Transverse colon (tissue), 4 donors: Measurements from ENCODE around the gene AGO1. TPM values are rescaled to one million over a fixed set of nuclear protein-coding genes. Genes with fewer than 3 reads are reported as not detected.
A peak's percentile ranks its signal among the peaks of the same experiment; 100 is the strongest.

Source experiments
- DNase-seq: peaks from one replicate; pipeline ENCODE4 v3.0.0-alpha.2; 2019
- H3K27ac ChIP-seq, 4 donors: fragments of 200-600 bp; sonication (generic); 2 replicates each; pipeline ENCODE4 v1.5.1; 2016 to 2018; ENCODE audit warnings: inconsistent platforms in 4 of 4
- H3K27me3 ChIP-seq: fragments of 200-600 bp; sonication (generic); 2 replicates; pipeline ENCODE4 v1.5.1; 2017; ENCODE audit warnings: inconsistent platforms
- H3K36me3 ChIP-seq, 4 donors: fragments of 200-600 bp; sonication (generic); 2 replicates each; pipeline ENCODE4 v1.5.1; 2017 to 2019; ENCODE audit warnings: inconsistent platforms in 4 of 4
- H3K4me1 ChIP-seq, 4 donors: fragments of 200-600 bp; sonication (generic); 2 replicates each; pipeline ENCODE4 v1.5.1; 2017 to 2020; ENCODE audit warnings: inconsistent platforms in 4 of 4
- H3K4me3 ChIP-seq, 4 donors: fragments of 200-600 bp; sonication (generic); 1 replicate in 1 of 4; 2 replicates in 3 of 4; pipeline versions ENCODE4 v1.5.1 to v1.6.1; 2017 to 2019; ENCODE audit warnings: inconsistent platforms in 4 of 4
- H3K9me3 ChIP-seq, 2 donors: fragments of 200-600 bp; sonication (generic); 2 replicates each; pipeline ENCODE4 v1.5.1; 2017 to 2019; ENCODE audit warnings: inconsistent platforms in 2 of 2
- CTCF ChIP-seq, 5 experiments: fragments of 200-600 bp in 3 of 5; fragments of 450-650 bp in 2 of 5; sonication (generic) in 3 of 5; IDR thresholded peaks; 1 replicate in 2 of 5; 2 replicates in 3 of 5; pipeline ENCODE4 v1.5.1; 2016 to 2017; ENCODE audit warnings: antibody characterized with exemption in 5 of 5, inconsistent platforms in 3 of 5, mild to moderate bottlenecking in 2 of 5, moderate library complexity in 1 of 5
- EP300 ChIP-seq: sonication (generic); formaldehyde crosslinking; IDR thresholded peaks from one replicate; pipeline ENCODE4 v1.6.1; 2017; ENCODE audit warnings: antibody characterized with exemption, low read depth
- POLR2A ChIP-seq: fragments of 450-650 bp; IDR thresholded peaks from one replicate; pipeline ENCODE4 v1.6.1; 2016; ENCODE audit warnings: antibody characterized with exemption, mild to moderate bottlenecking, moderate library complexity
- POLR2AphosphoS5 ChIP-seq, 3 donors: sonication (generic); formaldehyde crosslinking; IDR thresholded peaks; one replicate each; pipeline ENCODE4 v1.6.1; 2016; ENCODE audit warnings: antibody characterized with exemption in 3 of 3
- WGBS, 2 donors: methylation state at CpG; one replicate each; pipeline ENCODE4 v1.1.5; 2018; ENCODE audit warnings: low coverage in 1 of 2; 5-methylcytosine and 5-hydroxymethylcytosine counted together
- in situ Hi-C, 4 donors: fragments of 200-750 bp; cut with MboI; loops; one replicate each; pipeline versions ENCODE4 v1.15.0 to v1.15.1; 2017; ENCODE audit warnings: low sequenced_read_pairs in 3 of 4, low pct_ligation_motif_present in 1 of 4, low pct_unique_long_range_greater_than_20kb in 1 of 4
- intact Hi-C: fragments of 100-400 bp; cut with DNase I; formaldehyde crosslinking; loops from one replicate; pipeline ENCODE4 v1.15.1; 2023; ENCODE audit warnings: low total_unique reads
- total RNA-seq, 4 donors: library from RNA; depleted of rRNA; stranded (reverse); fragments of >200 nt; gene quantifications; one replicate each; pipeline ENCODE4 v1.1.0, GENCODE V29; 2016

Gene AGO1
- total RNA-seq, result 10 to 100 TPM; 20.6 to 40.2 (median 24.0) TPM

- intact Hi-C loops (no loop called here), in situ Hi-C loops (no loop called here)
- DNase-seq, result peak; percentile 96
- Histone ChIP-seq H3K4me3 (peak within 1 kb of the TSS; percentile 75 to 95 (median 94)), H3K4me1 (peaks cover 15 to 47% (median 26%) of the 10 kb centered on the region in 4 donors), H3K36me3 (no peaks in the 10 kb centered on the region), H3K9me3 (no peaks in the 10 kb centered on the region), H3K27me3 (no peaks in the 10 kb centered on the region), H3K27ac (peak within 1 kb of the TSS; percentile 84 to 89 (median 88))
- 1% methylated on average over 32 of the region's 58 CpGs; no CpG with 5 or more reads in 1 of the 2 donors for WGBS, 2 donors
- peak; percentile 65 to 83 (median 82) for TF ChIP-seq POLR2AphosphoS5 (IDR thresholded peaks at IDR 0.05)
- peak; percentile 87 to 98 (median 95) for TF ChIP-seq CTCF (IDR thresholded peaks at IDR 0.05)
- TF ChIP-seq POLR2A, result peak; percentile 67
- no peak for TF ChIP-seq EP300
Measured at GRCh38 chr1:35882945-35883634, at the start of gene AGO1. AGO1 (plus strand) TSS chr1:35883209; CDS start chr1:35883422, 213 bp downstream.

GRCh38 chr1:35833395-35833794 is 49.6 kb upstream of the AGO1 start:
- Histone ChIP-seq H3K36me3 (peaks cover 0 to 68% (median 27%) of the 10 kb centered on the region in 4 donors), H3K27me3 (no peaks in the 10 kb centered on the region), H3K9me3 (no peaks in the 10 kb centered on the region), H3K4me1 (no peaks in the 10 kb centered on the region), H3K27ac (no peak overlapping the region), H3K4me3 (no peak overlapping the region)
- intact Hi-C loops, result no loop called here
- WGBS, 2 donors, result 93 to 96% methylated on average over 2 of the region's 2 CpGs
- in situ Hi-C loops, result no loop called here
- no peak for DNase-seq
- TF ChIP-seq CTCF (IDR thresholded peaks at IDR 0.05) (no peak), POLR2A (no peak), EP300 (no peak), POLR2AphosphoS5 (IDR thresholded peaks at IDR 0.05) (no peak)

GRCh38 chr1:35834218-35834617 is 48.8 kb upstream of the AGO1 start:
- no peak overlapping the region for H3K27ac ChIP-seq
- H3K36me3 ChIP-seq, result peaks cover 0 to 66% (median 26%) of the 10 kb centered on the region in 4 donors
- H3K4me1 ChIP-seq, result no peaks in the 10 kb centered on the region
- H3K4me3 ChIP-seq, result no peak overlapping the region
- H3K27me3 ChIP-seq, result no peaks in the 10 kb centered on the region
- H3K9me3 ChIP-seq, result no peaks in the 10 kb centered on the region
- no peak for DNase-seq
- WGBS, 2 donors, result 93 to 100% methylated on average over 1 to 2 of the region's 2 CpGs
- in situ Hi-C loops (no loop called here), intact Hi-C loops (no loop called here)
- TF ChIP-seq POLR2AphosphoS5 (IDR thresholded peaks at IDR 0.05) (no peak), EP300 (no peak), CTCF (IDR thresholded peaks at IDR 0.05) (no peak), POLR2A (no peak)

DNA sequence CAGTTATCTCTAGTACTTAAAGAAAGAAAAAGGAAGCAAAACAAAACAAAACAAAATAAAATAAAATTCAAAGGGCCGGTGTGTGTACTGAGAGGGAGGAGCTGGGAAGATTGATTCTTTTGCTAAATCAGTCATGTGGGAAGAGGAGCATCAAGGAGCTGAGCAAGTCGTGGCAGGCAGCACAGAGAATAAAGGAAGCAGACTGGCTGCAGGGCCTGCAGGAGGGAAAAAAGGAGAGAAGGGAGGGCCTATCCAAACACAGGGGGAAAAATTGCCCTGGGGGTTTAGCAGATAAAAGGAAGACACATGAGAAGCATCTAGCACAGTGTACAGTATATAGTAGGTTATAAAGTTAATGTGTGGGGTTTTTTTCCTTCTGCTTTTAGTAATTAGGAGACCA is 47.6 kb upstream of the AGO1 start:
- TF ChIP-seq POLR2A, result no peak
- no peak for TF ChIP-seq CTCF (IDR thresholded peaks at IDR 0.05)
- TF ChIP-seq EP300, result no peak
- TF ChIP-seq POLR2AphosphoS5 (IDR thresholded peaks at IDR 0.05), result no peak
- Histone ChIP-seq H3K36me3 (peaks cover 0 to 70% (median 25%) of the 10 kb centered on the region in 4 donors), H3K4me1 (no peaks in the 10 kb centered on the region), H3K27ac (no peak overlapping the region), H3K4me3 (no peak overlapping the region), H3K9me3 (no peaks in the 10 kb centered on the region), H3K27me3 (no peaks in the 10 kb centered on the region)
- WGBS, 2 donors, result 65 to 75% methylated on average over 2 of the region's 2 CpGs
- no peak for DNase-seq
- in situ Hi-C loops (no loop called here), intact Hi-C loops (no loop called here)
